Measurements from ENCODE around the gene KCNA10. TPM values are rescaled to one million over a fixed set of nuclear protein-coding genes. Genes with fewer than 3 reads are reported as not detected.

Gene KCNA10
- total RNA-seq, 1 donor: not detected

- DNase-seq (ENCODE audit: low read depth in 2 of 3, low spot score in 2 of 3): peak in 1 of 3 donors; percentile 51
These were observed 16.4 kb downstream of the KCNA10 start for GRCh38 chr1:110502402-110503151.

DNA sequence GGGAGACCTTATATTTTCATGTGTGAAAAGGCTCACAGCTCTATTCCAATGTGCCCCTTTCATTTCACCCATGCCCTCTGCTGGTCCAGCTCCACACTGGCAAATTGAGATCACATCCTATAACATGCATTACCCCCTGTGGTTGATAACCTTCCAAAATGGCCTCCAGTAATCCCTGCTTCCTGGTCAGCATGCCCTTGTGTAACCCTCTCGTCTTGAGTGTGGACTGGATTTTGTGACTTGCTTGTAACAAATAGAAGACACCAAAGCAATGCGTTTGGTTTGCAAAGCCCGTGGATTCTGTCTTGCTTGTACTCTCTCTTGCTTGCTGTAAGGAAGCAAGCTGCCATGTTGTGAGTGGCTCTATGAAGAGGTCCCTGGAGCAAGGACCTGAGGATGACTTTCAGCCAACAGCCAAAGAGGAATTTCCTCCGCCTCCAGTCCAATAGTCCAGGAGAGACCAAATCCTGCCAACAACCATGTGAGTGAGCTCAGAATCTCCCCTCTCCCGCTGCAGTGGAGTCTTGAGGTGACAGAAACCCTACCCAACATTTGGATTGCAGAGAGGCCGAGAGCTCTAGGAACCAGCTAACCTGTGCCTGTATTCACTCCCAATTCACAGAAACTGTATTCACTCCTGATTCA is 17.4 kb downstream of the KCNA10 start:
- no peak for DNase-seq (ENCODE audit: low read depth in 2 of 3, low spot score in 2 of 3)

DNA sequence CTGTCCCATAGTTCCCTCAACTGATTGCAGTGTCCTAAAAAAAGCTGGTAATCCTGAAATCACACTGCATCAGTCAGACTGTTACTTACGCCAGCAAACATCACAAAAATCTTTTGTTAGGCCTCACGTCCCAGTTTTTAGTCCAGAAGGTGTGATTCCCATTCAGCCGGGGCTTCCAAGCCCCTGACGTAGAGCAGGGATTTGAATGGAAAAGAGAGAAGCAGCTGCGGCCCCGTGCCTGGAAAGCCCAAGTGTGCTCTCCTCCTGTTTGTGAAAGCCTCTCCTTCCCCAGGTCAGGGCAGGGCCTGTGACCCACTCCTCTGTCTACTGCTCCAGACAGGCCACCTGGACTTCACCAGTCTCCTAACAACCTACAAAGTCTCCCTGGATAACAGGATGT is 20.7 kb downstream of the KCNA10 start:
- no peak for DNase-seq (ENCODE audit: low read depth in 2 of 3, low spot score in 2 of 3)

DNA sequence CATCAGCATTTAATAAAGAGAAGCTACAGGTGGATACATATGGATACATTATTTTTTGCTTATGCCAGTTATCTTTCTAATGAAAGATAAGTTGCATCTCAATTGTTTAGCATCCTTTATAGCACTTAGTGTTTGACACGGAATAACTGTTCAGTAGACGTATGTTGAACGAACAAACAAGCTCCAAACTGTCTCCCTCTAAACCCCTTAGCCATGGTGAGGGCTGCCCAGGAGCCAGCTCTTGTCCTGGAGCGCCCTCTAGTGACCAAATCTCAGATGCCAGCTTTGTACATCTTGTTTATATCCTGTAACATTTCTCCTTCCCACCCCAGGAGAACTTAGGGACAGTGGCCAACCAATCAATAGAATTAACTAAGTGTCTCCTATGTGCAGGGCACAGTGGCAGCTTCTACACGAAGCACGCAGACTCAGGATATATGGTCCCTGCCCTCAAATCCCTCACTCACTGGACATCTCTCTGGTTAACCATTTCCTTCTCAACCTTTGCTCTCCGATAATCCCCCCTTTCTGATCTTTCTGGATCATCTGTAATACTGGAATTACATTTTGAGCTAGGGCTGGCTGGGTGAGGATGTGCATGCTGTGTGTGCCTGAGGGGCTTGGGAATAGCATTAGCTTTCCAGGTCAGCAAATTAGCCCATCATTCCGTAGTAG is 22.9 kb downstream of the KCNA10 start:
- peak; percentile 59 to 90 (median 75) for DNase-seq (ENCODE audit: low read depth in 2 of 3, low spot score in 2 of 3)

DNA sequence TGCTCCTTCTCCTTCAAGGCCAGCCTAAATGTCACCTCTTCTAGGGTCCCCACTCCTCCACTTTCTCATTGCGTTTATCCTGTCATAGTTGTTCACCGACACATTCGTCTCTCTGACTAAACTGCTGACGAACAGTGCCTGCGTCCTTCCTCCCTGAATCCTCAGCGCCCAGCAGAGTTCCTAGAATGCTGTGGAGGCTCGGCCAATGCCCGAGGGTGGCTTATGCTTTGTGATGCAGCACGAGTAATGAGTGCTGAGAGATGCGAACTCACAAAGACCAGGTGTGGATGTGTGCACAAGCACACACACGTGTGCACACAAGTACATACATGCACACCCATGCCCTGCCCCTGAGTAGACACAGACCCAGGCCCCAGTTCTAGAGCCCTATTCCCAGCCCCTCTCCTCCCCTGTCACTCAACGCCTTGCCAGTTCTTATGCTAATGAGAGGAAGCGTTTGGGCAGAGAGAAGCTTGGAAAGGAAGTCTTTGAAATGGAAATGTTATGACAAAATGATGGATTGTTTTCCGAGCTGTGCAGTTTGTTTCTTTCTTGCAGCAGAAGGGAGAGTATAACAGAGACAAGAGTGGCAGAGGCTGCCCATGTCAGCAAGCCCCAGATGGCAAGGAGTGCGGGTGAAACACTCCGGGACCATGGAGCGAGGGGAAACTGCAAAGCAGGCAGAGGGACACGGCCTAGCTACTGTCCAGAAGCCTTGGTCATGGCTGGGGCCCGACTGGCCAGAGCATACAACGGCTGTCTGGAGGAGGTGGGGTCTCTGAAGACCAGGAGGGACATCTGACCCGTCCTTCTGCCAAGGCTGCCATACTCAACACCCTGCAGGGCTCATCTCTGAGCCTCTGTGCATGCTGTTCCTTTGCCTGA is 24.2 kb downstream of the KCNA10 start:
- peak in 1 of 3 donors; percentile 63 for DNase-seq (ENCODE audit: low read depth in 2 of 3, low spot score in 2 of 3)

DNA sequence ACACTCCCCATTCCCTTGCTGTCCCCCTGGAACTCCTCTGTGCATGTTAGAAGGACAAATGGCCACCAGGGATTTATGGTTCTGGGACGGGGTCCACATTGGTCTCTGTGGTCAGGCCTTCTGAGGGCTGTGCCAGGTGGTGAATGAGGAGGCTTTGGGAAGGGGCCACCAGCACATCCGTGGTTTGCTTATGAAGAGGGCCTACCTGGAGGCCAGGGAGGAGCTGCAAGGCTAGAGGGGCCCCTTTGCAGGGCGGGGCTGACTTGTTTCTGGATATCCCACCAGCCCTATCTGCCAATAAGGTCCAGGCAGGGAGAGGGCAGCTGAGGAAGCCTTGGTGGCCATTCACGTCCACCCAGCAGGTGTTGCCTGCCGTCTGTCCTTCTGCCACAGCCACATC is 24.9 kb downstream of the KCNA10 start:
- no peak for DNase-seq (ENCODE audit: low read depth in 2 of 3, low spot score in 2 of 3)

DNA sequence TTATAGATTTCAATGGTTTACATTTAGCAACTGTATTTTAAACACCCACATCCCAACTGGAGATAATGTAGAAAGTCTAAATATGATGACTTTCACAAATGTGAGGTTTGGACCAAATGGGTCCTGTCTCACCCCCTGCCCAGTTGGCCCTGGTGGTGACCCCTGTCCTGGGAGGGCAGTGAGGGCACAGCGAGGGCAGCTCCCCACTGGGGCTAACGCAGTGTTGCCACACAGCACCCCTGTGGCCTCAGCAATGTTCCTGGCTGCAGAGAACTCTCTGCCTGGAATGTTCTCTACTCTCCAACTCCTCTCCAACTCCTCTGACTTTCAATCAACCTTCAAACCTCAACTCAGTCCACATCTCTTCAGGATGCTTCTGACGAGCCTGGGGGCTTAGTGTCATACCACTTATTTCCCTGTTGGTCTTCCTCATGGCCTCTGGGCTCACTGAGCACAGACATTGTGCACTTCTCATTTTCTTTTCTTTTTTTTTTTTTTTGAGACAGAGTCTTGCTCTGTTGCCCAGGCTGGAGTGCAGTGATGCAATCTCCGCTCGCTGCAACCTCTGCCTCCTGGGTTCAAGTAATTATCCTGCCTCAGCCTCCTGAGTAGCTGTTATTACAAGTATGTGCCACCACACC is 25.8 kb downstream of the KCNA10 start:
- no peak for DNase-seq (ENCODE audit: low read depth in 2 of 3, low spot score in 2 of 3)

GRCh38 chr1:110492573-110492972 is 26.4 kb downstream of the KCNA10 start:
- DNase-seq (ENCODE audit: low read depth in 2 of 3, low spot score in 2 of 3): no peak

- peak in 1 of 3 donors; percentile 49 for DNase-seq (ENCODE audit: low read depth in 2 of 3, low spot score in 2 of 3)
These were observed 28.1 kb downstream of the KCNA10 start for GRCh38 chr1:110490791-110491451.

GRCh38 chr1:110489973-110490542 is 28.9 kb downstream of the KCNA10 start:
- no peak for DNase-seq (ENCODE audit: low read depth in 2 of 3, low spot score in 2 of 3)

DNA sequence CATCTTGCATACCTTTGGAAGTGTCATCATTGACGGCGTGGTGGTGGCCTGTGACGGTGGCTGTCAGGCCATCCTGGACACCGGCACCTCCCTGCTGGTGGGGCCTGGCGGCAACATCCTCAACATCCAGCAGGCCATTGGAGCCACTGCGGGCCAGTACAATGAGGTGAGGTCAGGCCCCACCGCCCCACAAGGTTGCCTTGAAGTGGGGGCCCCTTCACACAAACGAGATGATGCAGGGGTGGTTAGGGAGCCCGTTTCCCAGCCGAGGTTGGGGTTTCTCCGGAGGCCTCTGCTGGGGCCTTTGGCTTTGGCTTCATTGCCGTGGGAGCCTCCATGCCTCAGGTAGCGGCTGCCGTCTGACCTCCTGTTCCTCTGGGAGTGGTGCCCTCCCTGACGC is 29.6 kb downstream of the KCNA10 start:
- DNase-seq (ENCODE audit: low read depth in 2 of 3, low spot score in 2 of 3): no peak

GRCh38 chr1:110488867-110489266 is 30.1 kb downstream of the KCNA10 start:
- no peak for DNase-seq (ENCODE audit: low read depth in 2 of 3, low spot score in 2 of 3)

GRCh38 chr1:110488161-110488560 is 30.8 kb downstream of the KCNA10 start:
- no peak for DNase-seq (ENCODE audit: low read depth in 2 of 3, low spot score in 2 of 3)

- no peak for DNase-seq (ENCODE audit: low read depth in 2 of 3, low spot score in 2 of 3)
These were observed 31.2 kb downstream of the KCNA10 start for GRCh38 chr1:110487726-110488125.

- no peak for DNase-seq (ENCODE audit: low read depth in 2 of 3, low spot score in 2 of 3)
These were observed 33.2 kb downstream of the KCNA10 start for GRCh38 chr1:110485725-110486124.

DNA sequence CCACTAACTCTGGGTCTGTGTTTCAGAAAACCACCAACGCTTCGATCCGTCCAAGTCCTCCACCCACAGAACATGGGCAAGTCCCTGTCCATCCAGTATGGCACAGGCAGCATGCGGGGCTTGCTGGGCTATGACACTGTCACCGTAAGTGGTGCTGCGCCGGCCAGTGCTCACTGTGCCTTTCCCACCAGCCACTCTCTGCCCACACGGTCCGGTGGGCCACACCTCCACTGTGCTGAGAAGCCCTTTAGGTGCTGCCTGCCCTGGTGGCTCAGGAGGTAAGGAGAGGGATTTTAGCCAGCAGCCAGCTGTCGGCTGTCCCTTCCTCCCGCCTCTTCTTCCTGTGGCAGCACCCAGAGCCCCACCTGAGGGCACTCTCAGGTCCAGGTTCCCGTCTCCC is 34.2 kb downstream of the KCNA10 start:
- DNase-seq (ENCODE audit: low read depth in 2 of 3, low spot score in 2 of 3): no peak

DNA sequence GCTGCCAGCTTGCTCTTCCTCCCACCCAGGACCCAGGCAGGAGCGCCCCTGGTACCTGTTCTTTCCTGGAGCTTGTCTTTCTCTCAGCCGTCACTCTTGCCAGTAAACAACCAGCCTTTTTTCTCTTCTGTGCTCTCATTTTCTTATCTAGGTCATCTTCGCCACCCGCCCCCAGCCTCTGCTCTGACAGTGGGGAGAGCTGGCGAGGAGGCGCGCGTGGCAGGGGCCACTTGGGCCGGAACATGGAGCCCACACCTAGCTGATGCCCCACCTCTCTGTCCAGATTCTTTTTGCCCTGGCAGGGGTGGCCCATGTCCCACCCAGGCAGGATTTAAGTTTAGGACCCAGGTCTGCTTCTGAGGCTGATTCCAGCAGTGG is 35.7 kb downstream of the KCNA10 start:
- DNase-seq (ENCODE audit: low read depth in 2 of 3, low spot score in 2 of 3): no peak

DNA sequence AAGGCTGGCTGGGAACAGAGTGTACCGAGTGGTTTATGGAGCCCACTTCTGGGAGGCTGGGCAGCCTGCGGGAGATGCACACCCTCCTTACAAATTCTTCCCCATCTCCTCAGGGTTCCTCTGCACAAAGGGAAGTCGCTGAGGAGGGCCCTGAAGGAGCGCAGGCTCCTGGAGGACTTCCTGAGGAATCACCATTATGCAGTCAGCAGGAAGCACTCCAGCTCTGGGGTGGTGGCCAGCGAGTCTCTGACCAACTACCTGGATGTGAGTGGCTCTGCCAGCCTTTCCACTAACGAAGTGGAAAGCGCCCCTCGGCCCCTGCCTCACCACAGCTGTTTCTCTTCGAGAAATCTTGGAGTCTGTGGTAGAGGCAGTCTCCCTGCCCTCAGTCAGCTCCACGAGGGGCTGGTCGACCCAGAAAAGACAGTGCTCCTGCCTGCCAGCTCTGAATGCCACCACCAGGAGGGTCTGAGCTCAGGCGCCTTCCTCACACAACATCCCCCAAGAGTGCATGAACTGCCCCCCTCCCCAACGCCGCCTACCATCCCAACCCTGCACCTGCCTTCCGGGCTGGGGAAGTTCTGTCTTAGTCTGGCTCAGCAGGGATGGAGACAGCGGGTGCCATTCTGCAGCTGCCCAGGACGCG is 36.2 kb downstream of the KCNA10 start:
- no peak for DNase-seq (ENCODE audit: low read depth in 2 of 3, low spot score in 2 of 3)

Measured in hematopoietic multipotent progenitor cell (in vitro differentiated cells).